Stimulated activated CD4-positive, alpha-beta T cell treated with anti-CD3 and anti-CD28 coated beads, Interleukin-4, amount 100 ng/mL, for 4 hours (primary cell): Measurements from ENCODE around the gene BMP3.

Source experiments
- DNase-seq, 2 experiments: peaks; one replicate each; pipeline ENCODE4 v3.0.0-alpha.2; 2020

Gene BMP3

GRCh38 chr4:81042578-81043365 is 12.3 kb downstream of the BMP3 start:
- no peak for DNase-seq

- DNase-seq = no peak
Observed at GRCh38 chr4:81049330-81049729, 18.8 kb downstream of the BMP3 start.

- DNase-seq = no peak
Observed at GRCh38 chr4:81049907-81050306, 19.4 kb downstream of the BMP3 start.

GRCh38 chr4:81052119-81053068 is 21.9 kb downstream of the BMP3 start:
- DNase-seq = peak in 1 of 2 experiments; percentile 35

- DNase-seq = no peak
Observed at GRCh38 chr4:81058621-81059020, 28.1 kb downstream of the BMP3 start.

DNA sequence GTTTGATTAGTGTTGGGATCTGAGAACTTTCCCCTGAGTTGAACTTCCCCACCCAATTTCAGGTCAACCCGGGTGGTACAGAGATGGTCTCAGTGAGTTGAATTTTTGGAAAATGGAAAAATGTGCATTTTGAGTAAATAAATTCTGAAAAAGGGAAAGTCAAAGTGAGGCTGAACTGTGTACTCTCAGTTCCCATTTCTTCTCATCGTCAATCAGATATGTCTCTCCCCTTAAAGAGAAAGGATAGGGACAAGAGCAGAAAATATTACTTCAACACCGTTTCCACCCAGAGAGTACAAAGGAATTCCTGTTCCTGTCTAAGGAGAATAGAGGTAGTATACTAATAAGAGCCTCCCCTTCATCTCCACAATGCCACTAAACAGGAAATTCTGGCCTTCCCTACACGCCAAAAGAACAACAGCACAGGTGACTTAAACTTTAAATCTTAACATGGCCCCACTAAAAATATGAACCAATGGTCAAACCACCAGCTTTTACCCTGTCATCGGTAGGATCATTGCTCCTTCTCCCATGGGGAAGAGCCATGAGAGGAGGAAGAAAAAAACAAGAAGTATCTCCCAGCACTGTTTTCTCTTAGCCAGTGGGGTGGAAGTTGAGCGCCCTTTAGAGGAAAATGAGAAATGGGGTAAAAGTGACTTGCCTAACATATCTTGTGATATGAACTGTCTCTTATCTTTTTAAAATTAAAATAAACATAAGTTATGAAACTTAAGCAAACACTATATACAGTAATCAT is 30.3 kb downstream of the BMP3 start:
- no peak for DNase-seq

GRCh38 chr4:81061344-81061730 is 30.8 kb downstream of the BMP3 start:
- DNase-seq = no peak

GRCh38 chr4:81062001-81062400 is 31.5 kb downstream of the BMP3 start:
- DNase-seq = no peak

DNA sequence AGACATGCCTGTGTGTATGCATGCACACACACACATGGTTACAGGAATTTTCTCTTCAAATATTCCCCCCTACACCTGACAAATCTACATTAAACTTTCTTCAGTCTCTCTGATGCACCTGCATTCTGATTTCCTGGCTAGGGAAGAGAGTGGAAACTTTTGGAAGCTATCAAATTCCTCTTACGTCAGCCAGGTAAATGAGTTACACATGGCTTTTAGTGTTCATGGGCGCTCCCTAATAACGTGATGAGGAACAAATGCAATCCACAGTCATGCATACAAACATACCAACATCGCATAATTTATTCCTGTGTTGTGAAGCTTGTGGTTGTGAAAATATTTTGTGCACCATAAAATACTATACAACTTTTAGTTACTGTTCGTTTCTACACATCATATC is 34.9 kb downstream of the BMP3 start:
- no peak for DNase-seq

GRCh38 chr4:81069706-81070331 is 39.3 kb downstream of the BMP3 start:
- DNase-seq = peak; percentile 36 to 46

GRCh38 chr4:81071013-81071412 is 40.5 kb downstream of the BMP3 start:
- DNase-seq = no peak

DNA sequence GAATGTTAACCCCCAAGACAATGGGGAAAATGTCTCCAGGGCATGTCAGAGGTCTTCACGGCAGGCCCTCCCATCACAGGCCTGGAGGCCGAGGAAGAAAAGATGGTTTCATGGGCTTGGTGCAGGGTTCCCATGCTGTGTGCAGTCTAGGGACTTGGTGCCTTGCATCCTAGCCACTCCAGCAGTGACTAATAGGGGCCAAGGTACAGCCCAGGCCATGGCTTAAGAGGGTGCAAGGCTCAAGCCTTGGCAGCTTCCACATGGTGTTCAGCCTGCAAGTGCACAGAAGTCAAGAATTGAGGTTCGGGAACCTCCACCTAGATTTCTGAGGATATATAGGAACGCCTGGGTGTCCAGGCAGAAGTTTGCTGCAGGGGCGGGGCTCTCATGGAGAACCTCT is 50.6 kb downstream of the BMP3 start:
- DNase-seq = no peak

- DNase-seq = no peak
Observed at GRCh38 chr4:81084029-81084428, 53.5 kb downstream of the BMP3 start.

DNA sequence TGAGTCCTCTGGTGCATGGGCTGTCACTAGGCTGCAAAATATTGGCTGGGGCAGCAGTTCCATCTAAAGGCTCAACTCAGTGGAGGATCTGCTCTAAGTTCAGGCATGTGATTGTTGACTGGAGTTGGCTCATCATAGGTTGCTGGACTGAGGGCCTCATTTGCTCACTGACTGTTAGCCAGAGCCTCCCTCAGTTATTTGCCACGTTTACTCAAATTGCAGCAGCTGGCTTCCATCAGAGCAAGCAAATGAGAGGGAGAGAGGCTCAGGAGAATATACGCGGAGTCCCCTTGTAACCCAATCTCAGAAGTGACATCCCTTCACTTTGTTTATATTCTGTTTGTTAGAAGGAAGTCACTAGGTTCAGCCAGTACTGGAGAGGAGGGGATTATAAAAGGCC is 54.1 kb downstream of the BMP3 start:
- no peak for DNase-seq

DNA sequence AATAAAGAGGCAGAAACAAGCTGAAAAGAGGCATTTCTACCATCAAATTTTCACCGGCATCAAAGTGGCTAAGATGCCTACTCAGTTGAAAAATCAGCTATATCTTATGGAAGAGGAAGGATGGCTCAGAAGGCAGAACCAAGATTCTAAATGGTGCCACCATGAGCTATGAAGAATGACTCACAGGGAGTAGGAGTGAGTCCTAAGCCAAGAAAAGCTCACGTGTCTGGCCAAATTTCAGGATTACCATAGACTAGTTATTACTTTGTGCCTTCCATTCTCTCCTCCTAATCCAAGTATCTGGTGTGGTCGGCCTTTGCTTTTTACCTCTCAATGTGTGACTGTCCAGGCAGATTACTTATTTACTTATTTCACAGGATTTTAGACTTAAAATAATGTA is 54.8 kb downstream of the BMP3 start:
- no peak for DNase-seq

DNA sequence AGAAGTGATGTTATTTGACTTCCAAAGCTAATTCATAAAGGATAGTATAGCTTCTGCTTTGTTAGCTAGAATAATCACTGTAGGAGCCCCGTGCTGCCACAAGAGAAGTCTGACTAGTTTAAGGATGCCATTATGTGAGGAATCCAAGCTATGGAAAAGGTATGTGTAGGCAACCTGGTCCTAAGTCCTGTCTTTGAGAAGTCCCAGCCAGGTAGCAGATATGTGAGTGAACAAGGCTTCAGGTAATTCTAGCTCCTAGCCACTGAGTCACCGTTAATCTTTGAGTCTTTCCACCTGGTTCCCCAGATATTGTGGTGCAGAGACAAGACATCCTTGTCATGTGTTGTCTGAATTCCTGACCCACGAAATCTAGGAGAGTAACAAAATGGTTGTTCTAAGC is 55.5 kb downstream of the BMP3 start:
- DNase-seq = no peak

GRCh38 chr4:81093720-81094401 is 63.4 kb downstream of the BMP3 start:
- DNase-seq = no peak

GRCh38 chr4:81095389-81095788 is 64.9 kb downstream of the BMP3 start:
- no peak for DNase-seq

GRCh38 chr4:81096566-81096965 is 66.1 kb downstream of the BMP3 start:
- DNase-seq = no peak

GRCh38 chr4:81102107-81102506 is 71.6 kb downstream of the BMP3 start:
- DNase-seq = no peak

DNA sequence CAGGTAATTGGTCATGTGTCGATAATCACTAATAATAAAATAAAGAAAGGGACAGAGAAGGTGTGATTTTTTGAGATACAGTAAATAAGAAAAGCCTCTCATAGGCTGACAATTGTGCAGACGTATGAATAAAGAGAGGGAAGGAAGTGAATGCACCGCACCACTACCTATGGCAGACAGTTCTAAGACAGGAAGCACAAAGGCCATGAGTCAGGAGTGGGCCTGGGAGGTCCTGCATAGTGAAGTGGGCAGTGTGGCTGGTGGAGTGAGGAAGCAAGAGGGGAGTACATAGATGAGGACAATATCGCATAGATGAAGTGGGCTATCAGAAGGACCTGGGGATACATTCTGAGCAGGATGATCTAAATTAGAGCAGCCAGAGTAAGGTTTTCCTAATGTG is 75.6 kb downstream of the BMP3 start:
- DNase-seq = no peak
